ENCODE data around the gene DENND6A.
"Not testable (repeated sequence)": the region's sequence is repeated elsewhere in the genome, so short reads cannot be mapped to it uniquely, and the experiment has no call there.

Gene DENND6A, protein sequence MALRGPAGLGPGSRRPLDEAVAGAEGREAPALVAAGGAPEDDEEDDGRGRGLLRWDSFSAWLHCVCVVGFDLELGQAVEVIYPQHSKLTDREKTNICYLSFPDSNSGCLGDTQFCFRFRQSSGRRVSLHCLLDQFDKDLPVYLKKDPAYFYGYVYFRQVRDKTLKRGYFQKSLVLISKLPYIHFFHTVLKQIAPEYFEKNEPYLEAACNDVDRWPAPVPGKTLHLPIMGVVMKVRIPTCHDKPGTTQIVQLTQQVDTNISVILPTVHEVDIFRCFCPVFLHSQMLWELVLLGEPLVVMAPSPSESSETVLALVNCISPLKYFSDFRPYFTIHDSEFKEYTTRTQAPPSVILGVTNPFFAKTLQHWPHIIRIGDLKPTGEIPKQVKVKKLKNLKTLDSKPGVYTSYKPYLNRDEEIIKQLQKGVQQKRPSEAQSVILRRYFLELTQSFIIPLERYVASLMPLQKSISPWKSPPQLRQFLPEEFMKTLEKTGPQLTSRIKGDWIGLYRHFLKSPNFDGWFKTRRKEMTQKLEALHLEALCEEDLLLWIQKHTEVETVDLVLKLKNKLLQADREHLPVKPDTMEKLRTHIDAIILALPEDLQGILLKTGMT

GRCh38 chr3:57692396-57693147 is at the start of gene DENND6A:
DENND6A (minus strand) TSS chr3:57693077; CDS start chr3:57693018, 59 bp downstream.
- peak; percentile 97 for DNase-seq (ENCODE audit: low read depth)

- DNase-seq (ENCODE audit: low read depth) = no peak
Observed at GRCh38 chr3:57740027-57740426, 47.1 kb upstream of the DENND6A start.

- DNase-seq (ENCODE audit: low read depth) = no peak
Observed at GRCh38 chr3:57738391-57738790, 45.5 kb upstream of the DENND6A start.

DNA sequence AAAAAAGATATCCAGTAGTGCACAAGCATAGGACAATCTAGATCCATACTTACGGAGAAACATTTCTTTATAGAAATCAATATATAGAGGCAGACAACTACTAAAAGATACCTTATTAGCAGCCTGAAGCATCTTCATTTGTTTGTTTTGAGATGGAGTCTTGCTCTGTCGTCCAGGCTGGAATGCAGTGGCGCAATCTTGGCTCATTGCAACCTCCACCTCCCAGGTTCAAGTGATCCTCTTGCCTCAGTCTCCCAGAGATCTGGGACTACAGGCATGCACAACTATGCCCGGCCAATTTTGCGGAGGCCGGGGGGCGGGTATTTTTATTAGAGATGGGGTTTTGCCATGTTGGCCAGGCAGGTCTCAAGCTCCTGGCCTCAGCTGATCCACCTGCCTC is 45.0 kb upstream of the DENND6A start:
- no peak for DNase-seq (ENCODE audit: low read depth)

DNA sequence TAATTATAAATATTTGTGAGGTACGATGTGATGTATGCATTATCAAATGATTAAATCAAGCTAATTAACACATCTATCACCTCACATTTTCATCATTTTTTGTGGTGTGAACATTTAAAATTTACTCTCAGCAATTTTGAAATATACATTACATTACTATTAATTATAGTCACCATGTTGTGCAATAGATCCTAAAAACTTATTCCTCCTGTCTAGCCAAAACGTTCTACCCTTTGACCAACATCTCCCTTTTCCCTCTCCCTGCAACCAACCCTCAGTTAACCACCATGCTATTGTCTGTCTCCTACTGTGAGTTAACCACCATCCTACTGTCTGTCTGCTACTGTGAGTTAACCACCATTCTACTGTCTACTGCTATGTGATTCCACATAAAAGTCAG is 42.5 kb upstream of the DENND6A start:
- no peak for DNase-seq (ENCODE audit: low read depth)

DNA sequence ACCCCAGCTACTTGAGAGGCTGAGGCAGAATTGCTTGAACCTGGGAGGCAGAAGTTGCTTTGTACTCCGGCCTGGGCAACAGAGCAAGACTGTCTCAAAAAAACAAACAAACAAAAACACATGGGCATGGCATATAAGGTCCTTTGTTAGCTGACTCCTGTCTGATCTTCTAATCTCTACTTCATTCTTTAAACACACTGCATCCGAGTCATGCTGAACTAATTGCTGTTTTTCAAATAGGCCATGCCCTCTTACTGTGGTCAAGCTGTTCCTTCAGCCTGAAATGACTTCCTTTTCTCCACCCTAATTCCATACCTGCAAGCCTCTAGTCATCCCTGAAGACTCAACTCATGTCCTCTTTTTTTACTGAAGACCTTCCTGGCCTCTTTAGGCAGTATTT is 40.9 kb upstream of the DENND6A start:
- no peak for DNase-seq (ENCODE audit: low read depth)

- DNase-seq (ENCODE audit: low read depth) = no peak
Observed at GRCh38 chr3:57731311-57731710, 38.4 kb upstream of the DENND6A start.

DNA sequence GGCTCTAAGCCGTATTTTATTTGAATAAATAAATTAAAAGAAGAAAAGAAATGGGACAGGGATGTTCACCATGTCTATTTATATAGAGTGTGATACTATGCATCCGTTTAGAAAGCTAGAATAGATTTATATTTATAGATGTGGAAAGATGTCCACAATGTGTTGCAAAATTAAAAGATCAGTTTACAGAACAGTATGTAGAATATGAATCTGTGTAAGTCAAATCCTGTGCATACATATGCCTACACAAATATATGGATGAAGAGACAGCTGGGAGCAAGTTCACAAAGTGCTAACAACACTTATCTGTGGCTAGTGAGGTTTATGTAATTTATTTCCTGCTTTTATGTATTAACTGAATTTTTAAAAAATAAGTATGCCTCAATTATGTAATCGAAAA is 37.8 kb upstream of the DENND6A start:
- DNase-seq (ENCODE audit: low read depth) = no peak

GRCh38 chr3:57729334-57730045 is 36.6 kb upstream of the DENND6A start:
- no peak for DNase-seq (ENCODE audit: low read depth)

DNA sequence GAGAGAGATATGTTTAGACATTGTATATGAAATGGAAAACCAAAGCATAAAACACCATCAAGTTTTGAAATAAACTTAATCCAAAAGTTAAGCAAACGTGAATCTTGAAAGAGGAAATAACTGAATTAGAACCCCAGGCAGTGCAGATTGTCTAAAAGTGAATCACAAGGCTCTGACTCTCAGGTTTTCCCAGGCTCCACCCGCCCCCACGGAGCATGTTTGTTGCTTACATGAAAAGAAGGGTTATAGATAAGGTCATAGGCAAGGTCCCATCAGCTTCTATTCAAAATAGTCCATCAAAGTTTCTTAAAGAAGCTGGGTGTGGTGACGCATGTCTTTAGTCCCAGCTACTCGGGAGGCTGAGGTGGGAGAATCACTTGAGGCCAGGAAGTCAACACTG is 34.2 kb upstream of the DENND6A start:
- DNase-seq (ENCODE audit: low read depth) = no peak

- DNase-seq (ENCODE audit: low read depth) = no peak
Observed at GRCh38 chr3:57726397-57726796, 33.5 kb upstream of the DENND6A start.

DNA sequence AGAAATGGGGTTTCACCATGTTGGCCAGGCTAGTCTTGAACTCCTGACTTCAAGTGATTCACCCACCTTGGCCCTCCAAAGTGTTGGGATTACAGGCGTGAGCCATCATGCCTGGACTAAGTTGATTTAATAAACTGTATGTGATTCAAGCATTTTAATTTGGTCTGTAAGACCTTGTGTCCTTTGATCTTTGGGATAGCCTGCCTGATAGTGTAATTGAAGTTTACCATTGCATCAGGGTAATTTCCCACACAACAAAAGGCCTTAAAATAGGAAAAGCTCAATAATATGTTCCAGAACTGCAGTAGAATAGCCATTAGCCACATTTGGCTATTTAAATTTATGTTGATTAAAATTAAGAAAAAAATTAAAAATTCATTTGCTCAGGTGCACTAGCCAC is 25.2 kb upstream of the DENND6A start:
- no peak for DNase-seq (ENCODE audit: low read depth)

DNA sequence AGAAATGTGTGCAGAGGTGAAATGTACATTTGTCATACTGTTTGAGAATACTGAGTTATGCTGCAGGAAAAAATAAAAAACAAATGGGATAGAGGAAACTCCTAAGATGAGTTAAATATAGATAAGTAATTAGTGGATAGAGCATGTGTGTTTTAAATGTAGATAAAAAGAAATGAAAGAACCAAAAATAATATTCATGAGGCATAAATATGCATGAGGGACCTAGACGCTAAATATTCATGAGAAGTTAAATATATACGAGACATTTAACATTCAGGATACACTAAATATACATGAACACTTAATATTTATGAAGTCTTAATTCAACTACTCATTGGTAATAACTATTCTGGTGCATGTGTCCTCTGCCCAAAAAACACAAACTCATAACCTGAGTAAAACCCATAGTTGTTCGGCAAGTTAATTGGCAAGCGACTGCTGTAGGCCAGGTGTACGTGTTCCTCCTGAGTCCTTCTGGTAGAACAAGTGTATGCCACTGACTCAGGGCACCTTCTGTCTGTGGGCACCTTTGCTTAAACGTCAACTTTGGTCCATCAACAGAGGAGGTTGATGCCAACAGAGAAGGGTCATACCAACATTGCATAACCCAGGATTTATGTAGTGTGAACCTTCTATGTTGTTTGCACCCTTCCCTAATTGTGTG is 24.5 kb upstream of the DENND6A start:
- DNase-seq (ENCODE audit: low read depth) = no peak

DNA sequence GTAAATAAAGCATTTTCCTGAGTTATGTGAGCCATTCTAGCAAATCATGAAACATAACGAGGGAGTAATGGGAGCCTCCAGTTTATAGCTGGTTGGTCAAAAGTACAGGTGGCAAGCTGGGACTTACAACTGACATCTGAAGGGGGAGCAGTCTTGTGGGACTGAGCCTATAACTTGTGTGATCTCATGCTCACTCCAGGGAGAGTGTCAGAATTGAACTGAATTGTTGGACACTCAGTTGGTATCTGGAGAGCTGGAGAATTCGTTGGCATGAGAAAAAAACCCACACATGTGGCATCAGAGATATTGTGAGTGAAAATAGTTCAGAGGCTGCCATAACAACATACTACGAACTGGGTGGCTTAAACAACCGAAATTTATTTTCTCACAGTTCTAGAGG is 22.8 kb upstream of the DENND6A start:
- DNase-seq (ENCODE audit: low read depth) = no peak

- DNase-seq (ENCODE audit: low read depth) = no peak
Observed at GRCh38 chr3:57709559-57709958, 16.7 kb upstream of the DENND6A start.

- no peak for DNase-seq (ENCODE audit: low read depth)
Observed at GRCh38 chr3:57709031-57709430, 16.2 kb upstream of the DENND6A start.

DNA sequence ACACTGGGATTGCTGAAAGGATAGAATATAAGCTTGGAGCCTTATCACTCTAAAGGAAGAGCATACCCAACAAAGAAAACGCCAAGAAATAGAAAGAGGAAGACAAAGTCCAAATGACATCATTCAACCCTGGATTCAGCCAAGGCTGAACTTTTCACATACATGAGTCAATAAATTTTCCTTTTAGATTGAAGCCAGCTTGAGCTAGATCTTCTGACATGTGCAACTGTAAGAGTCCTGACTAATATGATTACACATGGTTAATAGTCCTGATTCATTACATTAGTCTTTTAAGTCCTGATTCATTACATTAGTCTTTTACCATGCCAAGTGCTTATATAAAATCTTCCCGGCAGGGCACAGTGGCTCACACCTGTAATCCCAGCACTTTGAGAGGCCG is 13.6 kb upstream of the DENND6A start:
- no peak for DNase-seq (ENCODE audit: low read depth)

DNA sequence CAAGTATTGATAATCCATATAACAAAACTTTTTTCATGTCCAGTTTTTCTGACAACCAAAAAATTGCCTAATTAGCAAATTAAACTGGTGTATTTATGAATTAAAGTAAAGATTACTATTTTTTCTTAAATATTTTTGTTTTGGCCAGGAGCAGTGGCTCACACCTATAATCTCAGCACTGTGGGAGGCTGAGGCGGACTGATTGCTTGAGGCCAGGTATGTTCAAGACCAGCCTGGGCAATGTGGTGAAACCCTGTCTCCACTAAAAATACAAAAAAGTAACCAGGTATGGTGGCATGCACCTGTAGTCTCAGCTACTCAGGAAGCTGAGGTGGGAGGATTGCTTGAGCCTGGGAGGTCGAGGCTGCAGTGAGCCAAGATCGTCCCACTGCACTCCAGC is 12.5 kb upstream of the DENND6A start:
- DNase-seq (ENCODE audit: low read depth) = not testable (repeated sequence)

DNA sequence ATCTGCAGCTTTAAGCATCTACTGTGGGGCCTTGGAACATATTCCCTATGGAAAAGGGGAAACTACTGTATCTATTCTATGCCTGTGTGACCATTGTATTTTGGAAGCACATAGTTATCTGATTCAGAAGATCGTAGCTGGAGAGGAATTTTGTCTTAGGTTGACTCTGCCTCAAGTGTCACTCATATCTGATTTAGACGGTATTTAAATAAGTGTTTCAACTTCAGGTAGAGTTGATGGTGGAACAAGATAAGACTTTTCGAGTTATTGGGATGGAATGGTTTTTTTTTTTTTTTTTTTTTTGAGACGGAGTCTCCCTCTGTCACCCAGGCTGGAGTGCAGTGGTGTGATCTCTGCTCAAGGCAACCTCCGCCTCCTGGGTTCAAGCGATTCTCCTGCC is 8.9 kb upstream of the DENND6A start:
- no peak for DNase-seq (ENCODE audit: low read depth)

GRCh38 chr3:57700737-57701136 is 7.9 kb upstream of the DENND6A start:
- no peak for DNase-seq (ENCODE audit: low read depth)

- DNase-seq (ENCODE audit: low read depth) = no peak
Observed at GRCh38 chr3:57699591-57699990, 6.7 kb upstream of the DENND6A start.

- no peak for DNase-seq (ENCODE audit: low read depth)
Observed at GRCh38 chr3:57696801-57697321, 4.0 kb upstream of the DENND6A start.

Data from stimulated activated CD8-positive, alpha-beta memory T cell treated with anti-CD3 and anti-CD28 coated beads, Interleukin-4, amount 100 ng/mL, for 24 hours (primary cell).